Activated T-cell treated with anti-CD3 and anti-CD28 coated beads, Interleukin-2, amount 50 U/mL, for 24 hours (primary cell): ENCODE results near the gene XRCC6.
"Not testable (repeated sequence)": the region's sequence is repeated elsewhere in the genome, so short reads cannot be mapped to it uniquely, and the experiment has no call there.

ENCODE experiments used
- DNase-seq: peaks from one replicate; pipeline ENCODE4 v3.0.0-alpha.2; 2020
- H3K27ac Mint-ChIP-seq: 2 replicates; pipeline ENCODE4 v1.8.0; 2020; ENCODE audit warnings: mild to moderate bottlenecking, mixed read lengths
- H3K27me3 Mint-ChIP-seq: 2 replicates; pipeline ENCODE4 v1.8.0; 2020; ENCODE audit warnings: mixed read lengths
- H3K36me3 Mint-ChIP-seq: 2 replicates; pipeline ENCODE4 v1.8.0; 2020; ENCODE audit warnings: low read depth, mixed read lengths
- H3K4me1 Mint-ChIP-seq: 2 replicates; pipeline ENCODE4 v1.8.0; 2020; ENCODE audit warnings: low read depth, mixed read lengths
- H3K4me3 Mint-ChIP-seq: 2 replicates; pipeline ENCODE4 v1.8.0; 2020; ENCODE audit warnings: mild to moderate bottlenecking, moderate library complexity, mixed read lengths
- H3K9me3 Mint-ChIP-seq: 2 replicates; pipeline ENCODE4 v1.8.0; 2020; ENCODE audit warnings: mixed read lengths

The XRCC6 gene

GRCh38 chr22:41620589-41621098, 451 bp upstream of the XRCC6 start, which contains the start of gene DESI1:
Gene DESI1 (minus strand): TSS chr22:41621043. CDS start chr22:41620839, 204 bp downstream.
- peaks cover 87% of the 10 kb centered on the region for H3K36me3 Mint-ChIP-seq
- H3K4me3 Mint-ChIP-seq = peak within 1 kb of the TSS; percentile 96
- H3K9me3 Mint-ChIP-seq = no peaks in the 10 kb centered on the region
- H3K4me1 Mint-ChIP-seq = peaks cover 54% of the 10 kb centered on the region
- no peak for DNase-seq
- H3K27me3 Mint-ChIP-seq = no peaks in the 10 kb centered on the region
- peak within 1 kb of the TSS; percentile 99 for H3K27ac Mint-ChIP-seq

GRCh38 chr22:41621911-41622179, 750 bp downstream of the XRCC6 start:
- Mint-ChIP-seq H3K27ac (peak overlapping the region; percentile 99), H3K36me3 (peaks cover 79% of the 10 kb centered on the region), H3K4me1 (peaks cover 48% of the 10 kb centered on the region), H3K27me3 (no peaks in the 10 kb centered on the region), H3K4me3 (peak overlapping the region; percentile 96), H3K9me3 (no peaks in the 10 kb centered on the region)
- no peak for DNase-seq

- no peak for DNase-seq
- no peaks in the 10 kb centered on the region for H3K9me3 Mint-ChIP-seq
- peak overlapping the region; percentile 29 for H3K27ac Mint-ChIP-seq
- H3K4me1 Mint-ChIP-seq = peaks cover 33% of the 10 kb centered on the region
- no peak overlapping the region for H3K4me3 Mint-ChIP-seq
- no peaks in the 10 kb centered on the region for H3K27me3 Mint-ChIP-seq
- peaks cover 77% of the 10 kb centered on the region for H3K36me3 Mint-ChIP-seq
Observed at GRCh38 chr22:41625577-41625976, 4.5 kb downstream of the XRCC6 start.

- not testable (repeated sequence) for H3K4me3 Mint-ChIP-seq, DNase-seq, H3K9me3 Mint-ChIP-seq, H3K27ac Mint-ChIP-seq, H3K27me3 Mint-ChIP-seq
- H3K36me3 Mint-ChIP-seq = peaks cover 85% of the 10 kb centered on the region
- H3K4me1 Mint-ChIP-seq = peaks cover 23% of the 10 kb centered on the region
Observed at GRCh38 chr22:41631115-41631514, 10.0 kb downstream of the XRCC6 start.

GRCh38 chr22:41631615-41632014, 10.5 kb downstream of the XRCC6 start:
- not testable (repeated sequence) for H3K4me3 Mint-ChIP-seq, H3K27me3 Mint-ChIP-seq, DNase-seq, H3K9me3 Mint-ChIP-seq, H3K27ac Mint-ChIP-seq
- Mint-ChIP-seq H3K4me1 (peaks cover 23% of the 10 kb centered on the region), H3K36me3 (peaks cover 90% of the 10 kb centered on the region)

GRCh38 chr22:41634610-41635009, 13.5 kb downstream of the XRCC6 start:
- not testable (repeated sequence) for H3K4me3 Mint-ChIP-seq, H3K4me1 Mint-ChIP-seq, H3K9me3 Mint-ChIP-seq, H3K27me3 Mint-ChIP-seq, DNase-seq
- Mint-ChIP-seq H3K27ac (peak overlapping the region; percentile 69), H3K36me3 (peaks cover 90% of the 10 kb centered on the region)

GRCh38 chr22:41636467-41636866, 15.4 kb downstream of the XRCC6 start:
- Mint-ChIP-seq H3K9me3 (no peaks in the 10 kb centered on the region), H3K27me3 (no peaks in the 10 kb centered on the region), H3K36me3 (peaks cover 98% of the 10 kb centered on the region), H3K4me3 (no peak overlapping the region), H3K27ac (peak overlapping the region; percentile 8), H3K4me1 (peaks cover 14% of the 10 kb centered on the region)
- peak; percentile 15 for DNase-seq

GRCh38 chr22:41637623-41638022, 16.5 kb downstream of the XRCC6 start:
- not testable (repeated sequence) for H3K4me3 Mint-ChIP-seq, H3K27ac Mint-ChIP-seq, H3K27me3 Mint-ChIP-seq, H3K9me3 Mint-ChIP-seq
- H3K4me1 Mint-ChIP-seq = peaks cover 22% of the 10 kb centered on the region
- peak; percentile 7 for DNase-seq
- H3K36me3 Mint-ChIP-seq = peaks cover 98% of the 10 kb centered on the region

- no peak for DNase-seq
- no peak overlapping the region for H3K4me3 Mint-ChIP-seq
- peaks cover 21% of the 10 kb centered on the region for H3K4me1 Mint-ChIP-seq
- no peaks in the 10 kb centered on the region for H3K27me3 Mint-ChIP-seq
- peaks cover 98% of the 10 kb centered on the region for H3K36me3 Mint-ChIP-seq
- H3K9me3 Mint-ChIP-seq = no peaks in the 10 kb centered on the region
- no peak overlapping the region for H3K27ac Mint-ChIP-seq
Observed at GRCh38 chr22:41638124-41638523, 17.0 kb downstream of the XRCC6 start.

GRCh38 chr22:41638748-41639147, 17.7 kb downstream of the XRCC6 start:
- H3K27me3 Mint-ChIP-seq = no peaks in the 10 kb centered on the region
- H3K4me3 Mint-ChIP-seq = no peak overlapping the region
- peak overlapping the region; percentile 10 for H3K27ac Mint-ChIP-seq
- H3K36me3 Mint-ChIP-seq = peaks cover 96% of the 10 kb centered on the region
- peaks cover 21% of the 10 kb centered on the region for H3K4me1 Mint-ChIP-seq
- no peaks in the 10 kb centered on the region for H3K9me3 Mint-ChIP-seq
- DNase-seq = no peak

GRCh38 chr22:41641854-41642253, 20.8 kb downstream of the XRCC6 start:
- H3K27me3 Mint-ChIP-seq = no peaks in the 10 kb centered on the region
- H3K4me1 Mint-ChIP-seq = peaks cover 15% of the 10 kb centered on the region
- peak; percentile 11 for DNase-seq
- H3K4me3 Mint-ChIP-seq = no peak overlapping the region
- H3K27ac Mint-ChIP-seq = peak overlapping the region; percentile 71
- no peaks in the 10 kb centered on the region for H3K9me3 Mint-ChIP-seq
- peaks cover 93% of the 10 kb centered on the region for H3K36me3 Mint-ChIP-seq

GRCh38 chr22:41642331-41643110, 21.4 kb downstream of the XRCC6 start:
- DNase-seq = no peak
- peaks cover 17% of the 10 kb centered on the region for H3K4me1 Mint-ChIP-seq
- peaks cover 89% of the 10 kb centered on the region for H3K36me3 Mint-ChIP-seq
- no peaks in the 10 kb centered on the region for H3K9me3 Mint-ChIP-seq
- H3K4me3 Mint-ChIP-seq = no peak overlapping the region
- H3K27me3 Mint-ChIP-seq = no peaks in the 10 kb centered on the region
- H3K27ac Mint-ChIP-seq = no peak overlapping the region

- Mint-ChIP-seq H3K27me3 (no peaks in the 10 kb centered on the region), H3K4me1 (peaks cover 16% of the 10 kb centered on the region), H3K27ac (peak overlapping the region; percentile 73), H3K9me3 (no peaks in the 10 kb centered on the region), H3K36me3 (peaks cover 81% of the 10 kb centered on the region), H3K4me3 (no peak overlapping the region)
- no peak for DNase-seq
Observed at GRCh38 chr22:41647771-41648170, 26.7 kb downstream of the XRCC6 start.

- H3K9me3 Mint-ChIP-seq = no peaks in the 10 kb centered on the region
- no peaks in the 10 kb centered on the region for H3K27me3 Mint-ChIP-seq
- no peak overlapping the region for H3K4me3 Mint-ChIP-seq
- H3K36me3 Mint-ChIP-seq = peaks cover 80% of the 10 kb centered on the region
- peaks cover 16% of the 10 kb centered on the region for H3K4me1 Mint-ChIP-seq
- peak overlapping the region; percentile 73 for H3K27ac Mint-ChIP-seq
- DNase-seq = no peak
Observed at GRCh38 chr22:41648432-41648831, 27.3 kb downstream of the XRCC6 start.

GRCh38 chr22:41650229-41650628, 29.1 kb downstream of the XRCC6 start:
- Mint-ChIP-seq H3K27ac (peak overlapping the region; percentile 35), H3K4me1 (peaks cover 16% of the 10 kb centered on the region), H3K9me3 (no peaks in the 10 kb centered on the region), H3K36me3 (peaks cover 85% of the 10 kb centered on the region), H3K27me3 (no peaks in the 10 kb centered on the region), H3K4me3 (no peak overlapping the region)
- DNase-seq = no peak
